Pancreas (tissue), 10 donors: ENCODE results near the gene PKM. TPM values are rescaled to one million over a fixed set of nuclear protein-coding genes. Genes with fewer than 3 reads are reported as not detected.
A peak's percentile ranks its signal among the peaks of the same experiment; 100 is the strongest.

Experiments used
- ATAC-seq, 4 donors: fragments of 200-7000 bp; cut with Tn5 transposase; one replicate each; pipeline versions ENCODE4 v1.8.0 to v1.9.1; 2020; ENCODE audit warnings: mild to moderate bottlenecking in 4 of 4, moderate library complexity in 4 of 4
- DNase-seq, 6 donors: peaks; one replicate each; pipeline ENCODE4 v3.0.0-alpha.2; 2020
- FAIRE-seq: peaks from 2 replicates; lab custom pipeline; 2012; peaks lifted over from hg19 to GRCh38; lab: Jason Lieb, UNC
- H3K27ac ChIP-seq, 4 donors: fragments of 200-600 bp; sonication (generic); 1 replicate in 3 of 4; 2 replicates in 1 of 4; pipeline versions ENCODE4 v1.5.0 to v1.8.0; 2020
- H3K27me3 ChIP-seq, 4 donors: fragments of 200-600 bp; one replicate each; pipeline ENCODE4 v1.8.0; 2021
- H3K36me3 ChIP-seq, 3 donors: fragments of 200-600 bp; sonication (generic) in 1 of 3; one replicate each; pipeline versions ENCODE4 v1.5.0 to v1.8.0; 2020 to 2021
- H3K4me1 ChIP-seq, 3 donors: fragments of 200-600 bp; one replicate each; pipeline ENCODE4 v1.8.0; 2021
- H3K4me3 ChIP-seq, 4 donors: fragments of 200-600 bp; sonication (generic) in 2 of 4; one replicate each; pipeline versions ENCODE4 v1.5.0 to v1.8.0; 2020 to 2021
- H3K9me3 ChIP-seq, 4 donors: fragments of 200-600 bp; one replicate each; pipeline ENCODE4 v1.8.0; 2021
- CTCF ChIP-seq, 4 donors: fragments of 200-600 bp; sonication (generic) in 3 of 4; IDR thresholded peaks; one replicate each; pipeline versions ENCODE4 v1.5.0 to v1.8.0; 2021; ENCODE audit warnings: antibody characterized with exemption in 4 of 4
- WGBS, 2 donors: extraction: QIAGEN DNeasy Blood & Tissue Kit; methylation state at CpG; one replicate each; pipeline ENCODE4 v1.1.7; 2013; 5-methylcytosine and 5-hydroxymethylcytosine counted together
- intact Hi-C, 3 donors: fragments of 100-400 bp; cut with DNase I; formaldehyde crosslinking; loops; one replicate each; pipeline versions ENCODE4 v1.11.1 to v1.14.2; 2022
- polyA plus RNA-seq, 2 donors: library from polyadenylated mRNA; stranded (reverse); fragments of 200-250 nt; gene quantifications; one replicate each; pipeline ENCODE4 v1.2.3, GENCODE V29; 2013
- total RNA-seq, 6 donors: library from RNA; stranded (reverse); fragmentation: NEBNext Ultra II Directional in 4 of 6; extraction: Animal tissue kit (Norgen Biotek cat#: 25700) in 4 of 6; gene quantifications; one replicate each; pipeline versions ENCODE4 v1.2.1 to v1.2.4, GENCODE V29; 2021 to 2023
- donor health status: healthy with polysubstance abuse.
- donor health status: DM: no; HTN: no; CAD: no; lungs with moderate emphysema.
- donor health status: DM: no; HTN: no; CAD: no.
- donor health status: control.
- donor health status: control.
- donor health status: Bipolar disorder and iron deficiency.
- donor health status: DM: yes; HTN: yes; CAD: no.
- donor health status: DM: no; HTN: no; CAD: no.
- donor health status: DM: no; HTN: no; CAD: no.
- donor health status: DM: yes; HTN: yes; CAD: no.

The PKM gene
- total and polyA plus RNA-seq, 8 donors = 61.8 to 219 (median 110) TPM

GRCh38 chr15:72168131-72168807, 62.7 kb downstream of the PKM start:
- no peak for DNase-seq
- H3K27me3 ChIP-seq = no peaks in the 10 kb centered on the region
- no peaks in the 10 kb centered on the region for H3K4me1 ChIP-seq
- FAIRE-seq = no peak
- no peak for TF ChIP-seq CTCF (IDR thresholded peaks at IDR 0.05)
- no peak overlapping the region for H3K4me3 ChIP-seq
- peak in 2 of 4 donors; percentile 22 to 24 for ATAC-seq
- H3K9me3 ChIP-seq = no peaks in the 10 kb centered on the region
- WGBS, 2 donors = 52 to 63% methylated on average over 7 of the region's 7 CpGs
- intact Hi-C loops = loop anchor here in 1 of 3 donors (10.0 kb wide), 1 partner anchor 393 kb away; no protein-coding TSS in a partner anchor
- H3K27ac ChIP-seq = no peak overlapping the region
- H3K36me3 ChIP-seq = no peaks in the 10 kb centered on the region

- 63 to 81% methylated on average over 6 of the region's 6 CpGs for WGBS, 2 donors
- intact Hi-C loops = loop anchor here in 1 of 3 donors (10.0 kb wide), 1 partner anchor 393 kb away; no protein-coding TSS in a partner anchor
These were observed 63.5 kb downstream of the PKM start for GRCh38 chr15:72167445-72167844.

GRCh38 chr15:72166716-72167417, 64.1 kb downstream of the PKM start:
- intact Hi-C loops = loop anchor here in 1 of 3 donors (10.0 kb wide), 1 partner anchor 392 kb away; no protein-coding TSS in a partner anchor
- TF ChIP-seq CTCF (IDR thresholded peaks at IDR 0.05) = no peak

More at GRCh38 chr15:72167445-72167844, 63.5 kb downstream of the PKM start:
- no peaks in the 10 kb centered on the region for H3K36me3 ChIP-seq
- TF ChIP-seq CTCF (IDR thresholded peaks at IDR 0.05) = no peak
- DNase-seq (no peak), ATAC-seq (no peak), FAIRE-seq (no peak)
- no peaks in the 10 kb centered on the region for H3K27me3 ChIP-seq
- H3K9me3 ChIP-seq = no peaks in the 10 kb centered on the region
- no peaks in the 10 kb centered on the region for H3K4me1 ChIP-seq
- no peak overlapping the region for H3K4me3 ChIP-seq
- H3K27ac ChIP-seq = no peak overlapping the region

GRCh38 chr15:72163719-72164118, 67.3 kb downstream of the PKM start:
- 60 to 68% methylated on average over 4 of the region's 4 CpGs for whole genome bisulfite sequencing, 2 donors
- intact Hi-C loops = loop anchor here in 1 of 3 donors (5.0 to 10.0 kb wide), 2 partner anchors 389 to 416 kb away; no protein-coding TSS in a partner anchor
- Histone ChIP-seq H3K36me3 (no peaks in the 10 kb centered on the region), H3K27me3 (no peaks in the 10 kb centered on the region), H3K4me3 (no peak overlapping the region), H3K9me3 (no peaks in the 10 kb centered on the region), H3K4me1 (no peaks in the 10 kb centered on the region), H3K27ac (no peak overlapping the region)
- FAIRE-seq = no peak
- no peak for TF ChIP-seq CTCF (IDR thresholded peaks at IDR 0.05)
- ATAC-seq = no peak
- no peak for DNase-seq

More at GRCh38 chr15:72166716-72167417, 64.1 kb downstream of the PKM start:
- no peak for DNase-seq
- H3K27me3 ChIP-seq = no peaks in the 10 kb centered on the region
- no peaks in the 10 kb centered on the region for H3K36me3 ChIP-seq
- no peak overlapping the region for H3K4me3 ChIP-seq
- no peak overlapping the region for H3K27ac ChIP-seq
- no peaks in the 10 kb centered on the region for H3K4me1 ChIP-seq
- no peak for FAIRE-seq
- no peaks in the 10 kb centered on the region for H3K9me3 ChIP-seq
- no peak for ATAC-seq
- WGBS, 2 donors = 77 to 89% methylated on average over 5 of the region's 5 CpGs
